ENCODE results near the gene GBA3. TPM values are rescaled to one million over a fixed set of nuclear protein-coding genes. Genes with fewer than 3 reads are reported as not detected.
A peak's percentile ranks its signal among the peaks of the same experiment; 100 is the strongest.

GBA3 gene
- 10 to 100 TPM in 1 of 2 donors, 1 to 10 TPM in 1; 4.7 to 14.9 TPM for total RNA-seq
- long read RNA-seq, transcript GBA3-203 (5 exons, 2,164 nt) = major isoform, 7 of 9 reads
- long read RNA-seq, partial matches to known transcripts = 1 of 9 reads
- long read RNA-seq, other reads (novel, unspliced or antisense) = 1 of 9 reads

DNA sequence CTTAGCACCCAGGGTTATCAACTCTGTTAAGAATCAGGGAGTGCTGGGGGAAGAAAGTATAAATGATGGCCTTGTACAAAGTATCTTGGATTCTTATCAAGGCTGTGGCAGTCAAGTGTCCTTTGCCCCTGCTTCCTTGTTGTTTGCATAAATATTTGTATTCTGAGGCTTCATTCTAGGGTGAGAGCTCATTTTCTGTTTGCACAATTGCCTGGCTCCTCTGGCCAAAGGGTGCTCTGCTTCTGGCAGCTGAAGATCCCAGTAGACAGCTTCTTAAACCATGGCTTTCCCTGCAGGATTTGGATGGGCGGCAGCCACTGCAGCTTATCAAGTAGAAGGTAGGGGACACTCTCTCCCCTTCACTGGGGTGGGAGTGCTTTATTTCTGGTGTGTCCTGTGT, at the start of gene GBA3:
Gene GBA3, plus strand, starts transcription at position 202 of the 400 bp plus-strand sequence.
- DNase-seq (peak in 1 of 2 donors; percentile 19), ATAC-seq (peak; percentile 83)
- intact Hi-C loops (cut with DNase I, micrococcal nuclease) = loop anchor here in 1 of 2 donors (5.0 kb wide), 1 partner anchor 905 kb away; no protein-coding TSS in a partner anchor

DNA sequence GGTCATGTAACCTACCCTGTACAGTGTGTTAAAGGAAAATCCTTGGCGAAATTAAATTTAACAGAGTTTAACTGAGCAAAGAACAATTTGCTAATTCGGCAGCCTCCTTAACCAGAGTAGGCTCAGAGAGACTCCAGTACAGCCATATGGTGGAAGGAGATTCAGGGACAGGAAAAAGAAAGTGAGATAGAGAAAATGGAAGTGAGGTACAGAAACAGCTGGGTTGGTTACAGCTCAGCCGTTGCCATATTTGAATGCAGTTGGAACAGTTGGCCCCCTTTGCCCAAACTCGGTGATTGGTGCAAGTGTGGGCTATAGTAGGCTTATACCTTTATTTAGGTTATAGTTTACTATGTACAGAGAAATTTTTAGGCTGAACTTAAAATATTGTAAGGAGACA, 48.8 kb upstream of the GBA3 start:
- ATAC-seq (no peak), DNase-seq (no peak)
- intact Hi-C loops (cut with DNase I, micrococcal nuclease) = no loop called here

DNA sequence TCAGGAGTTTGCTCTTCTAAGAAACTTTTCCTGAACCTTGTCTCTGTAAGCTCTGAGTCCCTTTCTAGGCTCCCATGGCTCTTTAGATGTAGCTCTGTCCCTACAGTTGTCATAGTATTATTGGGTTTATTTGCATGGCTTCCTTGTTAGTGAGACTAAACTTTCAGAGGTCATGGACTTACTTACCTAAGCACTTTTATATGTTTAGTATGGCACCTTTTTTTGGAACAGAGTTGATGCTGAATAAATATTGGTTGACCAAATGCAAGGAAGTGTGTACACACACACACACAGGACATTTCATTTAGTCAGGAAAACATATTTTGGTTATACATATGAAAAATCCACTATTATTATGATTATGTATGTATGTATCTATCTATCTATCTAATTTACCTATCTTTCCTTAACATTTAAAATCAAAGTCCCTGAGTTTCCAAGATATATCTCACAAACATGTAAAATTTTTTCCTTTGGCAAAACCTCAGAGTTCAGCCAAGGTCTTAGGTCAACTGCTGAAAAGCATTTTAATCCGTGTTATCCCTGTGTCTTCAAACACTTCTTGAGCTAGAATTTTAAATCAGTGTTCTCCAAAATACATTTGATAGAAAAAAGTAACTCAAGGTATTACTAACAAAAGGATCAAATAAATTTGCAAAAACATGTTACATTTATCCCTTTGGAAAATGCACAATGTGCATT, 47.1 kb upstream of the GBA3 start:
- intact Hi-C loops (cut with DNase I, micrococcal nuclease) = no loop called here
- DNase-seq (no peak), ATAC-seq (no peak)

DNA sequence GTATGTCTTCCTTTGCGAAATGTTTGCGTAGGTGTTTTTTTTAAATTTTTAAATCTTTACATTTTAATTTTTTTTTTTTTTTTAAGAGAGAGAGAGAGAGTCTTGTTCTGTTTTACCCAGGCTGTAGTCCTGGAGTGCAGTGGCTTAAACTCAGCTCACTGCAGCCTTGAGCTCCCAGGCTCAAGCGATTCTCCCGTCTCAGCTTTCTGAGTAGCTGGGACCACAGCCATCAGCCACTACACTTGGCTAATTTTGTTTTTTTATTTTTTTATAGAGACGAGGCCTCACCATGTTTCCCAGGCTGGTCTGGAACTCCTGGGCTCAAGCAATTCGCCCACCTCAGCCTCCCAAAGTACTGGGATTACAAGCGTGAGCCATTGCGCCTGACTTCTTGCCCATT, 43.7 kb upstream of the GBA3 start:
- intact Hi-C loops (cut with DNase I, micrococcal nuclease) = no loop called here
- DNase-seq (no peak), ATAC-seq (no peak)

DNA sequence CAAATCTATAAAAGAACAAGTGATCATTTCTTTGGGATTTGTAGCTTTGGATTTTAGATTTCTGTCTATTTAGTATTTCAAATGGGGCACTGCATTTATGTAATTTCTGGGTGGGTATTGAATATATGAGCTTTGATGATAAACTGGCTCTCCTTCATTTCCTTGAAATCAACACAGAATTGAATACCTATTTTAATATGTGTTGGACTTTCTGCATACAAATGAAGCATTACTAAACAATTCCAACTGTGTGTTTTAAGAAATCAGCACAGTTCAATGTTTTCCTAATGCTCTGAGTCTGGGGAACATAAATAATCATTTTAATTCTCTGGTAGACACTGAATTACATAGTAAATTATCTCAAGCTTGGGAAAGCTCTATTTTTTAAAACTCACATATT, 42.0 kb upstream of the GBA3 start:
- no peak for ATAC-seq
- no peak for DNase-seq
- intact Hi-C loops (cut with DNase I, micrococcal nuclease) = no loop called here

DNA sequence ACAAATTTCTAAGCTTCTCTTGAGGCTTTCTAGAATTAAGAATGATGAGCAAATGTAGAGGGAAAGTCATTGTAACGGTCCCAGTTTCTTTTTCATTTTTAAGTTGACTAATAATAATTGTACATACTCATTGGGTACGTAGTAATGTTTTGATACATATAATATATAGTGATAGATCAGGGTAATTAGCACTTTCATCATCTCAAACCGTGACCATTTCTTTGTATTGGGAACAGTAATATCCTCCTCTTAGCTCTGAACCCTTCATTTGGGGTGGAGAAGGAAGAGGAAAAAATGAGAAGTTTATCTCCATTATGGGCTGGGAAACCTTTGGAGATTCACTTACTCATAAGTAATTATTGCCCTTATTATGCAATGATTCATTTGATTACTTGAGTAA, 39.0 kb upstream of the GBA3 start:
- DNase-seq (no peak), ATAC-seq (no peak)
- intact Hi-C loops (cut with DNase I, micrococcal nuclease) = no loop called here

DNA sequence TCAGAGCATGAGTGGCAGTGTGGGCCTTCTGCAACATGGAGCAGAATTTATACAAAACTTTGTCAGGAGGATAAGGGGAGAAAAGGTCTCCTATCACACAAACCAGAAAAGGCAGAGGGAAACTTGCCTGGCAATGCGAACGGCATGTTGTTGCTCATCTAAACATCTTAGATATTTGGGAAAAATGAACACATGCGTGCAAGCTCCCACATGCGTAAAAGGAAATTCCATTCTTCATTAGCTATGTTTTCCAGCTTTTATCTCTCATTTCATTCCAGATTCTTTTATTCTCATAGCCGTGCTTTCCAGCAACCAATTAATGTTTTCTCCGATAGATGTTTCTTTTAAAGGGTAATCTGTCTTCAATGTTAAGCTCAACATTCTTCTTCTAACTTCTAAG, 31.3 kb upstream of the GBA3 start:
- no peak for ATAC-seq
- intact Hi-C loops (cut with DNase I, micrococcal nuclease) = no loop called here

DNA sequence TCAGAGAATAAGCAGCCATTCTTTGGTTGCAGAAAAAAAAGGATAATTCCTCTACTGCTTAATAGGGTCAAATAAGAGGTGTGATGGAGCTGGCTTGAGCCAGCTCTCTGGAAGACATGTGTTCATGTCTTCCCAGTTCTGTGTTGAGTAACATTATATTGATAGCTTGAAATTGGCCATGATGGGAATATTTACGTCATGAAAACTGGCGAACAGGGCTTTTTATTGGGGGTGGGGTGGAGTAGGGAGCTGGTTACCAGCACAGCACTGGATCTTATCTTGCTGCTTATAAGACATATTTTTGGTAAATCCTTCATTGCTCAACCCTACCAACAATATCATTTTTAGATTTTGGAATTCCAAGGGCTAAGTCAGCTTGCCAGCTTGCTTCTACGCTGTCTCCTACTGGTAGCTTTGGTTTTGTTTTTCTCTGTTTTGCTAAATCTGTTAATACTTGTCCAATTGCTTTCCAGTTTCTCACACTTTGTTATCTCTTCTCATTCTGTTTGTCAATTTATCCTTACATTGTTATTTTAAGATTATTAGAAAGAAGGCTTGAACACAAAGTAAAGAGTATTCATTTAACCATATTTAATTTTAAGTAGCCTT, 25.3 kb upstream of the GBA3 start:
- ATAC-seq (no peak), DNase-seq (no peak)
- intact Hi-C loops (cut with DNase I, micrococcal nuclease) = no loop called here

More for the DNA sequence above, 31.3 kb upstream of the GBA3 start:
- DNase-seq = no peak

DNA sequence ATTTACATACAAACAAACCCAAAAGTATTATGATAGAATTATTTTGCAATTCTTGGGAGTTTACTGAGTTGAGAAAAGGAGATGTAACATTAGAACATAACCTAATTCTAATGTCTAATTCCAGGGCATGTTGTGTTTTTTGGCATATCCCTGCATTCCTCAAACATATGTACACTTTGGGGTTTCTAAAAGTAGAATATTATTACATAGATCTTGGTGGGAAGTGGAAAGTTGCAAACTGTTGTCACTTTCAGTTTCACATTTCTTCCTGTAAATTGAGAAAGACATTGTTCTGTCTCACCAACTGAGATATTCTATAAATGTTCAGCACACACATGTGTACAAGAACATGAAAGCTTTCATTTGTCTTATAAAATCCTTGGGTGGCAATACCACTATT, 24.4 kb upstream of the GBA3 start:
- no peak for DNase-seq
- ATAC-seq = no peak
- intact Hi-C loops (cut with DNase I, micrococcal nuclease) = no loop called here

DNA sequence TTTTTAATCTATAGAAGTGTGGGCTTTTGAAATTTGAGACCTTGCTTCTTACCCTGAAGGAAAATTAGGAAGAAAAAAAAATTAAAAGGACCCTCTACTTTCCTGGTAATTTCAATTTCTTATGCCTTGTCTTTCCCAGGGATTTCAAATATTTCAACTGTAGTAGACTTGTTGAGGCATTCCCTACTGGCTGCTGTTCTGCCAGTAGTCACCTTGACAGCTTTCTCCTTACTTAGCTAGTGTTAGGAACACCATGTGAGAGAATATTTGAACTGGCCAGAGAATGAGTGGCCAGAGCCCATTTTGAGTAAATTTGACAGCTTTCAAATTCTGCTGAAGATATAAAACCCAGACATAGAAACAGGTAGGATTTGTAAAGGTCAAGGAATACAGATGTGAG, 24.0 kb upstream of the GBA3 start:
- ATAC-seq = no peak
- intact Hi-C loops (cut with DNase I, micrococcal nuclease) = no loop called here

DNA sequence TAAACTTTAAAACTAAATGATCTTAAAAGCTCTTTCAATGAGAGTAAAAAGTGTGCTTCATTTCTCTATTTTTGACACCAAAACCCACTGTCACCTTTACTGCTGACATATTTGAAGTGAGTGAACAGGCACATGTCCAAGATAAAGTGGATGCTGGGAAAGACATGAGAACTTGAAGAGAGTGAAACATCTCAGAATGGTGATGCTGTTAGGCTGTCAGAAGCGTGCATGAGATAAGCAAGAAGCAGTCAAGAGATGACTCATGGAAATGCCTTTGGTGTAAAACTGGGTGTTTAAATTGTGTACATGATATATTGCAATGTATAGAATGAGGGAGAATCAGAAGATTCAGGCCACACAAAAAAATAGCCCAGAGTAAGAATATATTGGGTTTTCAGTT, 21.8 kb upstream of the GBA3 start:
- ATAC-seq = no peak
- intact Hi-C loops (cut with DNase I, micrococcal nuclease) = no loop called here
- no peak for DNase-seq

More for the DNA sequence above, 24.0 kb upstream of the GBA3 start:
- no peak for DNase-seq

DNA sequence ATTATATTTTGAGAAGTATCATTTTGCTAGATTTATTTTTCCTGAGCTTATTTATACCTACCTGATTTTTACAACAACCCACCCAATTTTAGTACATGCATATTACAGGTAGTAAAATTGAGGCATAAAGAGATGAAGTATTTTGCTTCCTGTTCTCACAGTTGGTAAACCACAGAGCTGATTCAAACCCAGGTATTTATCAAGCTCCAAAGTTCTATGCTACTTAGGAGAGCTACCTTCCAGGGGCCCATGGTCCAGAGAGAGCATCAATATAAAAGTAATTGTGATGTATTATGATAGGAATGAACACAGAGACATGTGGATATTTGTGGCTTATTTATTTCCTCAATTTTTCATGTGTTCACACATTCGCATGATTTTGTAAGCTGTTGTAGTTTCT, 20.2 kb upstream of the GBA3 start:
- intact Hi-C loops (cut with DNase I, micrococcal nuclease) = no loop called here
- ATAC-seq (peak; percentile 57), DNase-seq (no peak)

DNA sequence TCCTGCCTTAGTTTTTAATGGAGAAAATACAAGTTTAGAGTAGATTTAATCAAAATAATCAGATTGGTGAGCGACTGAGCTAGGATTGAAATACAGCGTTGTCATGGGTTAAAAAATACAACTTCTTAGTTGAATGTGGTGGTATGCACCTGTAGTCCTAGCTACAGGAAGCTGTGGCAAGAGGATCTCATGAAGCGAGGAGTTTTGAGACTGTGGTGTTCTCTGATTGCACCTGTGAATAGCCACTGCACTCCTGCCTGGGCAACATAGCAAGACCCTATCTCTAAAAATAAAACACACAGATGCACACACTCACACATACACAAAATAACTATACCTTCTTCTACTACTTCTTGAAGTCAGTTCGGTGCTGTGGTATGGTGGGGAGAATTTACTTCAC, 19.8 kb upstream of the GBA3 start:
- ATAC-seq (no peak), DNase-seq (no peak)
- intact Hi-C loops (cut with DNase I, micrococcal nuclease) = no loop called here

DNA sequence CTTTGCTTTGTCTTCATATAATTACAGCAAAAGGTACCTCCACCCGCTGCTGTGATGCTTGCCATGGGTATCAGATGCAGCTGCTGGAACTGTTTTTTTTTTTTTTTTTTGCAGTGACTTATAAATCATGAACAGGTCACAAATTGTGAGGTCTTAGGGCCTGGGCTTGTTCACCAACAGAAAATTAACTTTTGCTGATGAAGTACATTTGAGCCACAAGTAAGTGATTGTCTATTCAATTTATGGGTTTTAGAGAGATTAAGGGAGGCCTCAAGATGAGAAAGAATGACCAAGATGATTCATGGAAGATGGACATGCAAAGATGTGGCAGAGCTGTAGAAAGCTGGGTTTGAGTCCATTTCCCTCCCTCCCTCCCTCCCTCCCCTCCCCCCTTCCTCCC, 18.0 kb upstream of the GBA3 start:
- intact Hi-C loops (cut with DNase I, micrococcal nuclease) = no loop called here
- no peak for DNase-seq
- no peak for ATAC-seq

DNA sequence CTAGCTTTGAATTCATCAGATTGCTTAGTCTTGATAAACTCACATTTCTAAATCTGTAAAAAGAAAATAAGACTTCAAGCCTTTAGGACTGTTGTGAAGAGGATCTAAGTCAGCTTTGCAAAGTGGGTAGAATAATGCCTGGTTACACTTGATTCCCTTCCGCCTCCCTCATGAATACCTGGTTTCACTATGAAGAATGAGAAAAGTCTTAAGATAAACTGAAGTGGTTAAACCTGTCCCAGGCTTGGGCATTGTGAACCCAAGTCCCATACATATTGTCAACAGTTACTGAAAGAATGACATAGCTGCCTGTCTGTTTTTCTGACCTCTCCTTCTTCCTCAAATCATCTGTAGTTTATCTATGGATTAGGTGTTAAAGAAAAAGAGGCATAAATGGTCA, 16.7 kb upstream of the GBA3 start:
- ATAC-seq (no peak), DNase-seq (no peak)
- intact Hi-C loops (cut with DNase I, micrococcal nuclease) = no loop called here

DNA sequence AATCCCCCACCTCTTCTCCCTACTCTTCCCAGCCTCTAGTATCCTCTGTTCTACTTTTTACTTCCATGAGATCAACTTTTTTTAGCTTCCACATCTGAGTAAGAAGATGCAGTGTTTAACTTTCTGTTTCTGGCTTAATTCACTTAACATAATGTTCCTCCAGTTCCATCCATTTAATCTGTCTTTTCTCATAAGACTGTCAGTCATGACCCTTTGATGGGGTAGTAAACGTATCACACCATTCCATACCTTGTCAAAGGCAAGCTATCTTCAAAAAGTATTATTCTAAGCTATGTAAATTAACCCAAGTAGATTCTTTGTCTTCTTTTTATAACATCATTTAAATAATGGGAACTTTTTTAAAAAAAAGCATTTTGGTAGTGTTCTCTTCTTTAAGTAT, 15.0 kb upstream of the GBA3 start:
- ATAC-seq (no peak), DNase-seq (no peak)
- intact Hi-C loops (cut with DNase I, micrococcal nuclease) = no loop called here

DNA sequence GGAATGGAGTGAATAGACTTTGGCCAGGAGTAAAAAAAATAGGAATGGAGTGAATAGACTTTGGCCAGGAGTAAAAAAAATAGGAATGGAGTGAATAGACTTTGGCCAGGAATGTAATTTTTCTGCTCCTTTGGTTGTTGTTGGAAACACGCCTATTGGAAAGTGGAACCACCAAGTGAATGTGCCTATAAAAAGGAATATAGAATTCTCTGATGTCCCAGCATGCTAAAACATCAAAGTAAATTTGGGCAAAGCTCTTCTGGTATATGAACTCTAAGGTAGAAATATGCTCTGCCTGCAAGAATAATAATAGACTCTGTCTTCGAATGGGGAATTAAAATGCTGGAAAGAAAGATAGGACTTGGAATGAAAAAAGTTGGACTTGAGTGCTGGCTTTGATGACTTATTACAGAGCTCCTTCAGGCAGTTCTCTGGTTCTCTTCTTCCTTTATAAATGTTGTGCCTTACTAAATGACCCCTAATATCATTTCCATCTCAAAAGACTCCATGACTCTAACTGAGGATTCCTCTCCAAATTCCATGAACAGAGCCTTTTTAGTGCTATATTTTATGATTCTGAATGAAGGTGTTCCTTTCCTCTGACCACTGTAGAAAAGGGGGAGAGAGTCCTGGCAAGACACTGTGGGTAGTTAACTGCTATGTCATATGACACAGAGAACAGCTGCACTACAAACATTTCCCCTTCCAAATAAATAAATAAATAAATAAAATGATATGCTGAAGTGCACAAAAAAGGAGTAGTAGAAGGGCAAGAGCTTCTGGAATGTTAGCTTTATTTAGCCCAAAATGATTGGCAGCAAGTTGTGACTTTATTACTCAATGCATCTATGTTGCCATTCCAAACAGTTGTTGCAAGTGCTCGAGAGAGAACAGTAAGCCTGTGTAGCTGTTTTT, 13.5 kb upstream of the GBA3 start:
- DNase-seq = no peak
- peak; percentile 81 for ATAC-seq
- intact Hi-C loops (cut with DNase I, micrococcal nuclease) = no loop called here

DNA sequence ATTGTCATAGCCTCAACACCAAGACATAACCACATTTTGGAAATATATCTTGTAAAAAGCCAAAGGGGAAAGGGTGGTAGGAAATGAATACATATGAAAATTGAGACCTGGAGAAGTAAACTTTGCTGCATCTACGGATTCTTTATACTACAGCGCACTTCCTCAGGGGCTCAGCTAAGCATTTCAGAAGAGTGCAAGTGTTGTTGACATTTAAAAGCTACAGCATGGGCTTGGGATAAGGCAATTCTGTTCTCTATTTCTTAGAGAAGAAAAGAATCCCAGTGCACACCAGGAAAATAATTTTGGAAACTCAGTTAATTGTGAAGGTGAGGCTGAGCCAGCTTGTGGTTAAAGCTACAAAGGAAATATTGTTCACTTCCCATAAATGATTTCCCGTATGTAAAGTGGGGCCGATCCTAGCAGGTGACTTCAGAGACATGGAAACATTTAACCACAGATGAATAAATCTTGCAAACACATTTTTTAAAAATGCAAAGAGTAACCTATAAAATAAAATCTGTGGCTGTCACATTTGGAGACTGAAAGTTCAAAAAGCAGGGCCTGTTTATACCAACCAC, 12.6 kb upstream of the GBA3 start:
- ATAC-seq (no peak), DNase-seq (no peak)
- intact Hi-C loops (cut with DNase I, micrococcal nuclease) = no loop called here

DNA sequence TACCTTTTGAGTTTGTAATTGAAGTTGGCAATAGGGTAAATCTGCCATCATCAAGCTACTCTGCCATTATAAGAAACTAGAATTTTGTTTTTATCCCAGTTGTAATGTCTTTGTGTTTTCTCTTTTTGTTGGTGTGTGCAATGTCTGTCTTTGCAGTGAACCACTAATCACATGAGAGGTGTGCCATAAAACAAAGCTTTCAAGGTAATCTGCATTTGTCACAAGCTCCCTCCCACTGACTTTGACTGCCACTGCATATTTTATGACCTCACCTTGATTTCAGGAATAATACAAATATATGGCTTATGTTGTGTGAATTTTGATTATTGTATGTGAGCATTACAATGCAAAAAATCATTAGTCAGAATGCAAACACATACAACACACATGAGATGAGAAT, 9.0 kb upstream of the GBA3 start:
- intact Hi-C loops (cut with DNase I, micrococcal nuclease) = no loop called here
- peak; percentile 41 for ATAC-seq
- DNase-seq = no peak
